CD14-positive monocyte (primary cell): ENCODE measurements around the gene TBX15. TPM values are rescaled to one million over a fixed set of nuclear protein-coding genes. Genes with fewer than 3 reads are reported as not detected.

Experiments
- DNase-seq, 3 donors: peaks; one replicate each; pipeline ENCODE4 v3.0.0-alpha.2; 2011 to 2022
- H2AFZ ChIP-seq: 2 replicates; pipeline ENCODE4 v1.6.0; 2012; ENCODE audit warnings: mild to moderate bottlenecking, low read depth, low read length, inconsistent platforms; ENCODE audit not compliant: insufficient read depth, poor library complexity, severe bottlenecking
- H3K27ac ChIP-seq, 2 donors: 1 replicate in 1 of 2; 2 replicates in 1 of 2; pipeline ENCODE4 v1.5.1; 2012 to 2013; ENCODE audit warnings: low read length in 2 of 2, control low read depth in 1 of 2, inconsistent platforms in 1 of 2, low read depth in 1 of 2, mild to moderate bottlenecking in 1 of 2
- H3K27me3 ChIP-seq, 2 donors: one replicate each; pipeline versions ENCODE4 v1.6.0 to v1.6.1; 2011 to 2013; ENCODE audit warnings: low read length in 2 of 2; ENCODE audit not compliant: control insufficient read depth in 2 of 2, insufficient read depth in 2 of 2
- H3K36me3 ChIP-seq, 2 donors: replicated peaks in 1 of 2; 1 replicate in 1 of 2; 2 replicates in 1 of 2; pipeline versions ENCODE4 v1.5.1 to v1.6.1; 2012 to 2013; ENCODE audit warnings: low read length in 2 of 2, control low read depth in 1 of 2, inconsistent platforms in 1 of 2, mild to moderate bottlenecking in 1 of 2; ENCODE audit not compliant: insufficient read depth in 2 of 2, control insufficient read depth in 1 of 2
- H3K4me1 ChIP-seq, 2 donors: 1 replicate in 1 of 2; 2 replicates in 1 of 2; pipeline versions ENCODE4 v1.5.1 to v1.6.1; 2012 to 2013; ENCODE audit warnings: low read length in 2 of 2, control low read depth in 1 of 2, inconsistent platforms in 1 of 2, mild to moderate bottlenecking in 1 of 2, moderate library complexity in 1 of 2; ENCODE audit not compliant: insufficient read depth in 2 of 2, control insufficient read depth in 1 of 2
- H3K4me2 ChIP-seq: replicated peaks from 2 replicates; pipeline ENCODE3; 2012; ENCODE audit warnings: low read length, moderate library complexity, mild to moderate bottlenecking; ENCODE audit not compliant: poor library complexity, severe bottlenecking; ENCODE audit errors: extremely low read depth
- H3K4me3 ChIP-seq, 3 experiments: fragments of 200-600 bp in 1 of 3; sonication (generic) in 1 of 3; replicated peaks in 1 of 3; 1 replicate in 2 of 3; 2 replicates in 1 of 3; pipeline ENCODE4 v1.5.1; 2011 to 2013; ENCODE audit warnings: low read length in 3 of 3, mild to moderate bottlenecking in 3 of 3, control low read depth in 2 of 3, low read depth in 2 of 3, inconsistent platforms in 1 of 3, moderate library complexity in 1 of 3
- H3K79me2 ChIP-seq: 2 replicates; pipeline ENCODE4 v1.6.0; 2012; ENCODE audit warnings: mild to moderate bottlenecking, control low read depth, inconsistent platforms, low read length, moderate library complexity; ENCODE audit not compliant: insufficient read depth
- H3K9ac ChIP-seq: 2 replicates; pipeline ENCODE4 v1.6.0; 2017; ENCODE audit warnings: low read length, mild to moderate bottlenecking; ENCODE audit not compliant: insufficient read depth, poor library complexity, severe bottlenecking
- H3K9me3 ChIP-seq, 2 donors: replicated peaks in 1 of 2; 1 replicate in 1 of 2; 2 replicates in 1 of 2; pipeline versions ENCODE4 v1.5.1 to v1.6.1; 2012 to 2013; ENCODE audit warnings: low read length in 2 of 2, control low read depth in 1 of 2; ENCODE audit not compliant: control insufficient read depth in 1 of 2, insufficient read depth in 1 of 2
- H4K20me1 ChIP-seq: 2 replicates; pipeline ENCODE4 v1.6.0; 2012; ENCODE audit warnings: mild to moderate bottlenecking, low read length, control low read depth, moderate library complexity; ENCODE audit not compliant: insufficient read depth
- H3K27ac Mint-ChIP-seq, 7 donors: one replicate each; pipeline ENCODE4 v1.8.0; 2020; ENCODE audit warnings: mild to moderate bottlenecking in 7 of 7, mixed read lengths in 7 of 7, moderate library complexity in 6 of 7, inconsistent platforms in 2 of 7
- H3K27me3 Mint-ChIP-seq, 3 donors: one replicate each; pipeline ENCODE4 v1.8.0; 2021 to 2022; ENCODE audit warnings: low read depth in 3 of 3, mild to moderate bottlenecking in 3 of 3, mixed read lengths in 3 of 3, moderate library complexity in 3 of 3, inconsistent platforms in 1 of 3
- H3K36me3 Mint-ChIP-seq, 2 donors: one replicate each; pipeline ENCODE4 v1.8.0; 2020; ENCODE audit warnings: mixed read lengths in 2 of 2, inconsistent platforms in 1 of 2, mild to moderate bottlenecking in 1 of 2
- H3K4me1 Mint-ChIP-seq: one replicate; pipeline ENCODE4 v1.8.0; 2020; ENCODE audit warnings: mild to moderate bottlenecking, mixed read lengths
- H3K4me3 Mint-ChIP-seq, 2 donors: one replicate each; pipeline ENCODE4 v1.8.0; 2020; ENCODE audit warnings: mild to moderate bottlenecking in 2 of 2, mixed read lengths in 2 of 2, moderate library complexity in 1 of 2
- H3K9me3 Mint-ChIP-seq, 7 donors: one replicate each; pipeline ENCODE4 v1.8.0; 2020 to 2022; ENCODE audit warnings: mixed read lengths in 7 of 7, mild to moderate bottlenecking in 6 of 7, moderate library complexity in 6 of 7, inconsistent platforms in 2 of 7
- WGBS: methylation state at CpG from one replicate; pipeline ENCODE4 v1.1.5; 2013; ENCODE audit warnings: missing lambda C conversion rate; ENCODE audit not compliant: insufficient coverage; 5-methylcytosine and 5-hydroxymethylcytosine counted together
- intact Hi-C, 2 donors: fragments of 100-400 bp; cut with micrococcal nuclease; formaldehyde crosslinking; loops; one replicate each; pipeline versions ENCODE4 v1.15.0 to v1.15.1; 2023
- polyA plus RNA-seq, 3 donors: library from polyadenylated mRNA; depleted of rRNA in 1 of 3; unstranded in 2 of 3; stranded (reverse) in 1 of 3; fragments of 300-500 nt in 2 of 3; fragments of >200 nt in 1 of 3; fragmentation: Illumina TruSeq in 2 of 3; gene quantifications; 1 replicate in 2 of 3; 2 replicates in 1 of 3; pipeline ENCODE4 v1.2.3, GENCODE V29; 2012 to 2021
- TF ChIP-seq, protein P1 (sequence below): fragments of 200-600 bp; IDR thresholded peaks from one replicate; pipeline ENCODE4 v1.8.0; 2022; ENCODE audit warnings: antibody characterized with exemption, mild to moderate bottlenecking

TBX15 gene
- polyA plus RNA-seq, 3 donors: not detected

DNA sequence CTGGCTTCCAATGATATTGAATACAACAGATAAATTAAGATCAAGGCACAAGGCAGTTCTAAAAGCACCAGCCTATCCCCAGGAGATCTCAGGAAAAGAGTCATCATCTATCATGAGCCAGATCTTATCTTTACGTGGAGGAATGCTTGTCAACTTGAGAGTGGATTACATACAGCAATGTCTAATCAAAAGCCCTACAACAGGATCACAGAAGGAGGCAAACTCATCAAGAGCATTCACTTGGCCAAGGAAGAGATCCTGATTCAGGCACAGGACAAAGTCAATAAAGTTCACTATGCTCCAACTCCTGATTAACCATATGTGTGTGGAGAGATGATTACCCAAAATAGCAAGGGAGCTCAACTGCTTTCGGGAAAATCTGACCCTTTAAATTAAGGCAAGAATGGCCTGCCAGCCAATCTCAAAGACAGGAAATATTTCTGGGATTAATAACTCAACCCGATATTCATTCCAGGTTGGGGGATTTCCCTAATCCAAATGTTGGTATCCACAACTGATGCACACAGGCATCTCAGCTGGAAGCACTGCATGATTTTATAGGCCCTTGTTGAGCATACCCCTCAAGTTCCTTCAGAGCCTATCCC lies 33.7 kb downstream of the TBX15 start:
- no peak for DNase-seq
- no peaks in the 10 kb centered on the region for H3K79me2 ChIP-seq
- H3K36me3 ChIP-seq: no peaks in the 10 kb centered on the region
- intact Hi-C loops: no loop called here
- no peak overlapping the region for H3K27ac ChIP-seq
- H3K27me3 ChIP-seq: no peaks in the 10 kb centered on the region
- H3K4me2 ChIP-seq: no peak overlapping the region
- Mint-ChIP-seq H3K9me3 (peaks cover 0 to 7% (median 2%) of the 10 kb centered on the region in 7 donors), H3K27me3 (peaks cover 1 to 4% (median 4%) of the 10 kb centered on the region in 3 donors), H3K36me3 (no peaks in the 10 kb centered on the region), H3K4me3 (no peak overlapping the region), H3K27ac (no peak overlapping the region), H3K4me1 (no peaks in the 10 kb centered on the region)
- H4K20me1 ChIP-seq: no peaks in the 10 kb centered on the region
- 88% methylated on average over 1 of the region's 3 CpGs for WGBS
- TF ChIP-seq, protein P1, sequence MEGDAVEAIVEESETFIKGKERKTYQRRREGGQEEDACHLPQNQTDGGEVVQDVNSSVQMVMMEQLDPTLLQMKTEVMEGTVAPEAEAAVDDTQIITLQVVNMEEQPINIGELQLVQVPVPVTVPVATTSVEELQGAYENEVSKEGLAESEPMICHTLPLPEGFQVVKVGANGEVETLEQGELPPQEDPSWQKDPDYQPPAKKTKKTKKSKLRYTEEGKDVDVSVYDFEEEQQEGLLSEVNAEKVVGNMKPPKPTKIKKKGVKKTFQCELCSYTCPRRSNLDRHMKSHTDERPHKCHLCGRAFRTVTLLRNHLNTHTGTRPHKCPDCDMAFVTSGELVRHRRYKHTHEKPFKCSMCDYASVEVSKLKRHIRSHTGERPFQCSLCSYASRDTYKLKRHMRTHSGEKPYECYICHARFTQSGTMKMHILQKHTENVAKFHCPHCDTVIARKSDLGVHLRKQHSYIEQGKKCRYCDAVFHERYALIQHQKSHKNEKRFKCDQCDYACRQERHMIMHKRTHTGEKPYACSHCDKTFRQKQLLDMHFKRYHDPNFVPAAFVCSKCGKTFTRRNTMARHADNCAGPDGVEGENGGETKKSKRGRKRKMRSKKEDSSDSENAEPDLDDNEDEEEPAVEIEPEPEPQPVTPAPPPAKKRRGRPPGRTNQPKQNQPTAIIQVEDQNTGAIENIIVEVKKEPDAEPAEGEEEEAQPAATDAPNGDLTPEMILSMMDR: no peak
- no peak overlapping the region for H3K4me3 ChIP-seq
- H3K9me3 ChIP-seq: no peaks in the 10 kb centered on the region
- no peaks in the 10 kb centered on the region for H3K4me1 ChIP-seq
- no peak overlapping the region for H3K9ac ChIP-seq
- no peak overlapping the region for H2AFZ ChIP-seq

DNA sequence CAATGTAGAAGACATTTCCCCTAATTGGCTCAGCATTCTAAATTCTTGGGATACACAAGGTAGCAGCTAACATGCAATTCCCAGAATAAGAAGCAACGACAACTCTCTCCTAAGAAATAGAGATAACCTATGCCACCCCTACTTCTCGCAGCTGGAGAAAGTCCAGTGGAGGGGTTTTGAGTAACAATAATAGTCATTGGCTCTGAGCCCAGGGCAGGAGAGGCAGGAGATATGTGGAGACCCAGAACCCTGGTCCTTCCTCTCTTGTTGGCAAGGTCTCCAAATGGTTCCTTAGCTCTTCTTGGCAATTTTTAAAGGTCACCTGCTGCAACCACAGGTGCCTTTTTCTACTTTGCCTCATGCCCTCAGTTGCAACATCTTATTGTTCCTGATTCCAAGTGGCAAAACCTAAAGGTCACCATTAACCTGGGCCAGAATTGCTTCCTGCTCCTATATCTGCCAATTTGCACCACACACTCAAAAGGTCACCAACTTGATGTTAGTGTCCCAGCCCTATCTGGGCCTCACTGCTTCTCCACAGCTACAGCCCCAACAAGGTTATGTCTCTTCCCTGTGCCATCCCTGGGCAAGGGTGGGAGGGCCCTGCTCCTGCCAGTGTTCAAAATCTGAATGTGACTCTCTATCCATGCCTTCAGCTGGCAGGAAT lies 36.7 kb downstream of the TBX15 start:
- Mint-ChIP-seq H3K36me3 (no peaks in the 10 kb centered on the region), H3K27me3 (peaks cover 2 to 4% (median 4%) of the 10 kb centered on the region in 3 donors), H3K9me3 (peaks cover 0 to 5% (median 0%) of the 10 kb centered on the region in 7 donors), H3K27ac (no peak overlapping the region), H3K4me1 (no peaks in the 10 kb centered on the region), H3K4me3 (no peak overlapping the region)
- Histone ChIP-seq H3K27ac (no peak overlapping the region), H3K4me3 (no peak overlapping the region), H3K79me2 (no peaks in the 10 kb centered on the region), H3K4me1 (no peaks in the 10 kb centered on the region), H3K4me2 (no peak overlapping the region), H4K20me1 (no peaks in the 10 kb centered on the region), H2AFZ (no peak overlapping the region), H3K36me3 (no peaks in the 10 kb centered on the region), H3K9ac (no peak overlapping the region), H3K9me3 (no peaks in the 10 kb centered on the region), H3K27me3 (no peaks in the 10 kb centered on the region)
- intact Hi-C loops: no loop called here
- no CpG with 5 or more reads among the region's 2 CpGs for WGBS
- DNase-seq: no peak
- TF ChIP-seq, protein P1: no peak
